GM20000 (cell line): ENCODE results near the gene ANKRD44.

Source experiments
- DNase-seq: peaks from one replicate; pipeline ENCODE4 v3.0.0; 2012; ENCODE audit warnings: low spot score
- CTCF ChIP-seq: IDR thresholded peaks from 2 replicates; pipeline ENCODE4 v1.5.1; 2012; ENCODE audit warnings: mild to moderate bottlenecking, control low read depth; ENCODE audit errors: extremely low read depth, missing control alignments

Gene ANKRD44

GRCh38 chr2:197075754-197076337 lies 234.7 kb downstream of the ANKRD44 start:
- peak; percentile 19 for TF ChIP-seq CTCF
- DNase-seq, result no peak

DNA sequence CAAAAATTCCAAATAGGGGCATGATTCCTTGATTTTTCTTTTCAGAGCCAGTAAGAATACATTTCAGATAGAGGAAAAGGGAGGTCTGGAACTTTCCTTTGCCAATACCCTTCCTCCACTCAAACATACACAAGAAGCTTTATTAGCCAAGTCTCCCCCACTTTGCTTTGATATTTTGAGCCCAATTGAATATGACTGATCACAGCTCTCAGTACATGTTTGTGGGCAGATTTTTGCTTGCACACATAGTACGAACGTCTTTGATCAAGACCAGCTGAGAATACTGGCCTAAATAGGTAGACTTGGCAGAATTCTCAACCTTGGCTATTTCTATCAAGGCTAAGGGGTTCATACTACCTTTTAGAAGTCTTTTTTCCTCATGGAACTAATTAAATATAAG lies 235.3 kb downstream of the ANKRD44 start:
- no peak for TF ChIP-seq CTCF
- DNase-seq, result no peak

DNA sequence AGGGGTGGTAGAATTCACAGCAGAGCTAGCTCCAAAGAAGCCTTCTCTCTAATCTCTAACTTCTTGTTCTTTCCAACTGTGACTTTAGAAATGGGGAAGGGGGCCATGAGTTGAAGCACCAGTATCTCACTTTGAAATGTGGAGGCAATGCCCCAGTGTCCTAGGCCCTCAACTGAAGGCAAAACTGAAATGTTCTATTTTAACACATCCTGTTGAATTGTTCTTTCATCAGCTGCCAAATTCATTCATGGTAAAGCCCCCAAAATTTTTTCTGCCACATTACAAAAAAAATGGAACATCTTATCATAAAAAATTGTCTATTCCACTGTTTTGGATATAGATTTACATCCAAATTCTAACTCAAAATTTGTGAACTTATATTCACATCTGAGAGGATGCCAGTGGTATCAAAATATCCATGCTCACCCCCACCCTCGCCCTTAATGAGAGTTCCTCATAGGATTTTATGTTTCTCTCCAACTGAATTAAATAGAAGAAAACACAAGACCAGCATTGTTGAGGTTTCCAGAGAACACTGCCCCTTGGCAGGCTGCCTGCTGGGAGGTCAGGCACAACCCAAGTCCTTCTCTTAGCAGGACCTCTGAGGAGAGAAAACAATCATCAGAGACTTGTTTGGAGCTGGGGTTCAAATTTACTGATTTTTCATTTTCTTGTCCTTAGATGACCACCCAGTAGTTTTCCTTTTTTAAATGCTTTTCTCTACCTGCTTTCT lies 236.7 kb downstream of the ANKRD44 start:
- DNase-seq, result peak; percentile 17
- no peak for TF ChIP-seq CTCF

GRCh38 chr2:197073270-197073669 lies 237.3 kb downstream of the ANKRD44 start:
- no peak for TF ChIP-seq CTCF
- no peak for DNase-seq

DNA sequence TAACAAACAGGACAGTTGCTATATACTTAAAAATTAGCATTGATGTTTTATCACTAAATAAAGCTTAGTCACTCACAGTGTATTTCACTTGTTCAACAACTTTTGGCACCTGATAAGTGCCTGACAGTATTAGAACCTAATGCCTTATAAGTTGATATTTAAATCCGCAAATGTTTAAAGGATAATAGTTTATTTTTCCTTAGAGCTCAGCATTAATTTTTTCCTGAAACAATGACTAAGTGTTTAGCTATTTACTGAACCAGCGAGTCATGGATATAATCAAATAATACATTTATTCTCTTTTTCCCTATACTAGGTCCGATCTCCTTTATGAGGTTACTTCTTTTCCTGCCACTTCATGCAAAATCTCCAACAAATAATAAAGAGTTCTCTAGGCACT lies 238.0 kb downstream of the ANKRD44 start:
- no peak for DNase-seq
- no peak for TF ChIP-seq CTCF

DNA sequence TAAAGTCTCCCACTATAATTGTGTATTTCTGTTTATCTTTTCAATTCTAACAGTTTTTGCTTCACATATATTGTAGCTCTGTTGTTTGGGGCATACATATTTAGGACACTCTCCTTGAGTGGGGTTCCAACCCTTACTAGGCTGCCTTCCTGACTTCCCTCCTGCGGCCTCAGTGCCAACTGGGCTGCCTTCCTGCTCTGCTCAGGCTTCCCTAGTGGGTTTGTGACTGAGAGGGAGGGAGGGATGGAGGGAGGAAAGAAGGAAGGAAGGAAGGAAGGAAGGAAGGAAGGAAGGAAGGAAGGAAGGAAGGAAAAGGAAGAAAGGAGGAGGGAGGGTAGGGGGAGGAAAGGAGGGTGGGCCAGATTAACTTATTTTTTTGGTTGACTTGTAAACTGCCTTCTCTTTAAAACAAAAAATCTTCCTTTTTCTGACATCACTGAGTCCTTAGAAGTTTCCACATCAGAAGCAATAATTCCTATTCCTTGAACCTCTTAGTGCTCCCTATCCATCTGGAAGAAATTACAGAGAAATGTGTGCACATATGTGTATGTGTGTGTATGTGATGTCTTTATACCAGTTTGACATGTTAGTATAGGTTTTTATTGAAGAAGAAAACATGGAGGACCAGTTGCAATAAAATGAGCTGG lies 238.7 kb downstream of the ANKRD44 start:
- DNase-seq, result no peak
- TF ChIP-seq CTCF, result no peak

- TF ChIP-seq CTCF, result no peak
Measured at GRCh38 chr2:197071213-197071612, 239.4 kb downstream of the ANKRD44 start.

More at GRCh38 chr2:197071213-197071612, 239.4 kb downstream of the ANKRD44 start:
- DNase-seq, result no peak
